Measurements from ENCODE around the gene GHR. TPM values are rescaled to one million over a fixed set of nuclear protein-coding genes. Genes with fewer than 3 reads are reported as not detected.
"Not testable (repeated sequence)": the region's sequence is repeated elsewhere in the genome, so short reads cannot be mapped to it uniquely, and the experiment has no call there.

GHR gene
- polyA plus RNA-seq, 1 experiment = 0.63 TPM

DNA sequence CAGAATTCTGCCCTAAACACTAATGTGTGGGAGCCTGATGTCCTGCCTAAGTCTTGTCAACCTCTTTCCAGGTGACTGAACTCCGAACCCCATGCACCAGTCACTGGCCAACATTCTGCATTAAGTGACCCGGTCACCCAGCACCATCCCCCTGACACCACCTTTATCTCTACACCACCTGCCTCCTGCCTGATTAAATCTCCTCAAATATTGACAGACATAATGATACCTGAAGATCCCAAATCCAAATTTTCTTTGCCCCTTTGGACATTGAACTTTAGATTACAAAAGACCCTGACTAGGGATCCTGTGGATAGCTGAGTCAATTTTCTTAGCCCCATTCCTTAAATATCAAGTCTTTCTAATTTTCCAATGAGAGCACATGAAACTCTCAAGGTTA lies 150.1 kb downstream of the GHR start:
- no peaks in the 10 kb centered on the region for H3K27me3 ChIP-seq (ENCODE audit: control insufficient read depth, insufficient read depth, low read length)
- no peaks in the 10 kb centered on the region for H3K9me3 ChIP-seq (ENCODE audit: control insufficient read depth, insufficient read depth, low read length)
- ChIA-PET POLR2A (no interaction called here), CTCF (interaction anchor here (4.4 kb wide), 1 partner anchor 10 kb away, joined by 19 read pairs; no protein-coding TSS in a partner anchor)
- H3K4me3 ChIP-seq (ENCODE audit: low read depth, low read length) = no peak overlapping the region
- TF ChIP-seq, protein P1, sequence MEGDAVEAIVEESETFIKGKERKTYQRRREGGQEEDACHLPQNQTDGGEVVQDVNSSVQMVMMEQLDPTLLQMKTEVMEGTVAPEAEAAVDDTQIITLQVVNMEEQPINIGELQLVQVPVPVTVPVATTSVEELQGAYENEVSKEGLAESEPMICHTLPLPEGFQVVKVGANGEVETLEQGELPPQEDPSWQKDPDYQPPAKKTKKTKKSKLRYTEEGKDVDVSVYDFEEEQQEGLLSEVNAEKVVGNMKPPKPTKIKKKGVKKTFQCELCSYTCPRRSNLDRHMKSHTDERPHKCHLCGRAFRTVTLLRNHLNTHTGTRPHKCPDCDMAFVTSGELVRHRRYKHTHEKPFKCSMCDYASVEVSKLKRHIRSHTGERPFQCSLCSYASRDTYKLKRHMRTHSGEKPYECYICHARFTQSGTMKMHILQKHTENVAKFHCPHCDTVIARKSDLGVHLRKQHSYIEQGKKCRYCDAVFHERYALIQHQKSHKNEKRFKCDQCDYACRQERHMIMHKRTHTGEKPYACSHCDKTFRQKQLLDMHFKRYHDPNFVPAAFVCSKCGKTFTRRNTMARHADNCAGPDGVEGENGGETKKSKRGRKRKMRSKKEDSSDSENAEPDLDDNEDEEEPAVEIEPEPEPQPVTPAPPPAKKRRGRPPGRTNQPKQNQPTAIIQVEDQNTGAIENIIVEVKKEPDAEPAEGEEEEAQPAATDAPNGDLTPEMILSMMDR (IDR thresholded peaks at IDR 0.05; ENCODE audit: low read depth, low read length) = no peak
- no peak overlapping the region for H3K27ac ChIP-seq (ENCODE audit: low read depth, low read length)
- no peak for DNase-seq (ENCODE audit: low read depth, low spot score)

DNA sequence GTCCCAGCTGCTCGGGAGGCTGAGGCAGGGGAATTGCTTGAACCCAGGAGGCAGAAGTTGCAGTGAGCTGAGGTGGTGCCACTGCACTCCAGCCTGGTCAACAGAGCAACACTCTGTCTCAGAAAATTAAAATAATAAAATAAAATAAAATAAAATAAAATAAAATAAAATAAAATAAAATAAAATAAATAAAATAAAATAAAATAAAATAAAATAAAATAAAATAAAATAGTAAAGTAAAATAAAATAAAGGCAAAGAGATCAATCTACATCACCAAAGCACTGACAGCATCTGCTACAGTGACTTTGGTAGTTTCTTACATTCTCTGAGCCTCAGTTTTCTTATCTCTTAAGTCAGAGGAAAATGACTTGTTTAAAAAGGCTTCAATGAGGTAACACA lies 152.7 kb downstream of the GHR start:
- H3K27ac ChIP-seq (ENCODE audit: low read depth, low read length); H3K27me3 ChIP-seq (ENCODE audit: control insufficient read depth, insufficient read depth, low read length); DNase-seq (ENCODE audit: low read depth, low spot score); H3K4me3 ChIP-seq (ENCODE audit: low read depth, low read length); H3K9me3 ChIP-seq (ENCODE audit: control insufficient read depth, insufficient read depth, low read length); POLR2A ChIA-PET; CTCF ChIA-PET: not testable (repeated sequence)

DNA sequence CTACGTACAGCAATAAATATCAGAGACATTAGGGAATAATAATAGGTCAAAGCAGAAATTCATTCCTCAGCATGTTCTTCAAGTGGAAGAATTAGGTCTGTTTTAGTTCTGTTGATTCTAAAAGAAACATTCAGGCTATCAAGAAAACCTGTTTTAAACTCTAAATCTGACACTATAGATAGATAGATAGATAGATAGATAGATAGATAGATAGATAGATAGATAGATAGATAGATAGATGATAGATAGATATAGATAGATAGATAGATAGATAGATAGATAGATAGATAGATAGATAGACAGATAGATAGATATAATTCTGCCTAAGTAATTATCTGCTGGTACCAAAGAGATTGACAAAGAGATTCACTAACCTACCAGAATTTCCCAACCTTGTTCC lies 155.7 kb downstream of the GHR start:
- DNase-seq (ENCODE audit: low read depth, low spot score); H3K9me3 ChIP-seq (ENCODE audit: control insufficient read depth, insufficient read depth, low read length); H3K4me3 ChIP-seq (ENCODE audit: low read depth, low read length); CTCF ChIA-PET; POLR2A ChIA-PET; H3K27ac ChIP-seq (ENCODE audit: low read depth, low read length); H3K27me3 ChIP-seq (ENCODE audit: control insufficient read depth, insufficient read depth, low read length): not testable (repeated sequence)

DNA sequence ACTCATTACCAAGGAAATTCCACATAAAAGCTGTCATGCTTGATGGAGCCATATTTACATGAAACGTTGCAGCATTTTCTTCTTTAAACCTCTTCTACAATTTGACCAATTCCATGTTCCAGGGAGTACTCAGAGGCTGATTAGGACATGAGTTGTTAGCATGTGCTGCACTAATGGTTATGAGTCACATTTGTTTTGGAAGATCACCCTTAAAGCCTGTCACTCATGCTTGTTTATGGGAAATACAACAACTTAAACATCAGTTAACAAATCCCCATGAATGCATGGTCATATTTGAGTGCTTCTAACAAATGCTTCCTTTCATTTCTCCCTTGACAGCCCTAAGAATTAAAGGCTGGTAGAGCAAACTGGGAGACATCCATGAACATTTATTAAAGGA lies 156.1 kb downstream of the GHR start:
- CTCF ChIA-PET = interaction anchor here (0.6 kb wide), 1 partner anchor 345 kb away, joined by 5 read pairs; no protein-coding TSS in a partner anchor
- TF ChIP-seq, protein P1 (IDR thresholded peaks at IDR 0.05; ENCODE audit: low read depth, low read length) = no peak

DNA sequence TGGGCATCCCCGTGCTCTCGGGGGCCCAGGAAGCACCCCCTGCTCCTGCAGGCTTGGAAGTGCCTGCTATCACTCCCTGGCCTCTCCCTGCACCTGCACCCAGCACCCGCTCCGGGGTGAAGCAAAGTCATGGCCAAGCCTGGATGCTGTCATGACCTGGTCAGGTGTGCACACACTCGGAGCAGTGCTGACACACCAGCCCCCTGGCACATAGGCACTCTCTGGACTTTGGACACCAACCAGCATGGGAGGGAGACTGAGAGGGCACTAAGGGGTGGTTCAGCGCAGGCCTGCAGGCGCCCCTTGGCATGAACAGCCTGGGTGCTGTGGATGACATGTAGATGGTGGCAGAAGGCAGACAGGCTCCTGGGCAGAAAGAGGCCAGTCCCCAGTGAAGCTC lies 158.6 kb downstream of the GHR start:
- H3K4me3 ChIP-seq (ENCODE audit: low read depth, low read length) = no peak overlapping the region
- no peak overlapping the region for H3K27ac ChIP-seq (ENCODE audit: low read depth, low read length)
- DNase-seq (ENCODE audit: low read depth, low spot score) = no peak
- POLR2A ChIA-PET = no interaction called here
- no peaks in the 10 kb centered on the region for H3K27me3 ChIP-seq (ENCODE audit: control insufficient read depth, insufficient read depth, low read length)
- H3K9me3 ChIP-seq (ENCODE audit: control insufficient read depth, insufficient read depth, low read length) = no peaks in the 10 kb centered on the region; the same call in 1 of the 2 replicates
- CTCF ChIA-PET = interaction anchor here (0.6 to 4.9 kb wide), 6 partner anchors 9 to 889 kb away, joined by 3 to 35 read pairs (median 12); partner anchors contain the start of gene GHR
- TF ChIP-seq, protein P1 (IDR thresholded peaks at IDR 0.05; ENCODE audit: low read depth, low read length) = no peak

More for the DNA sequence above, 156.1 kb downstream of the GHR start:
- Histone ChIP-seq H3K4me3 (ENCODE audit: low read depth, low read length) (no peak overlapping the region), H3K9me3 (ENCODE audit: control insufficient read depth, insufficient read depth, low read length) (no peaks in the 10 kb centered on the region; the same call in 1 of the 2 replicates), H3K27me3 (ENCODE audit: control insufficient read depth, insufficient read depth, low read length) (no peaks in the 10 kb centered on the region), H3K27ac (ENCODE audit: low read depth, low read length) (no peak overlapping the region)
- POLR2A ChIA-PET = no interaction called here
- DNase-seq (ENCODE audit: low read depth, low spot score) = no peak

DNA sequence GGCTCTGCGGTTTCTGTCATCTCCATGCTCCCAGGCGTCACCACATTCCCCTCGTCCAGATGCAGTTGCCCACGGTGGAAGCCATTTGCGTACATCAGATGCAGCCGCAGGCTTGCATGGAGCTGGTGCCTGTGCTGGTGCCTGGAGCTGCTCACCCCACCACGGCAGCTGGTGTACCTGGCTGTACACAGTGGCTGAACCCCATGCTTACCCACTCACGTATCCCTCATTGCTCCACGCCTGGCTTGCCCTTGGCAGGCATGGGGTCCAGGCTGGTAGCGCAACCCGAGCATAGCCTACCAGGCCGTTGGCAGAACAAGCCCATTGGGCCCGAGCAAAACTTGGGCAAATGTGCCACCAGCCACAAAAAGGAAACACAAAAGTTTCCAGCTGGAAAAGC lies 159.5 kb downstream of the GHR start:
- H3K27ac ChIP-seq (ENCODE audit: low read depth, low read length) = no peak overlapping the region
- TF ChIP-seq, protein P1 (IDR thresholded peaks at IDR 0.05; ENCODE audit: low read depth, low read length) = no peak
- no peaks in the 10 kb centered on the region for H3K27me3 ChIP-seq (ENCODE audit: control insufficient read depth, insufficient read depth, low read length)
- no peak overlapping the region for H3K4me3 ChIP-seq (ENCODE audit: low read depth, low read length)
- no peaks in the 10 kb centered on the region; the same call in 1 of the 2 replicates for H3K9me3 ChIP-seq (ENCODE audit: control insufficient read depth, insufficient read depth, low read length)
- ChIA-PET CTCF (interaction anchor here (1.2 to 4.9 kb wide), 12 partner anchors 9 to 727 kb away, joined by 3 to 35 read pairs (median 6); partner anchors contain the start of gene GHR), POLR2A (no interaction called here)
- no peak for DNase-seq (ENCODE audit: low read depth, low spot score)
